ENCODE results near the gene RECQL5. TPM values are rescaled to one million over a fixed set of nuclear protein-coding genes. Genes with fewer than 3 reads are reported as not detected.

The RECQL5 gene
- polyA plus RNA-seq, 1 donor (not counting 4 experiments of a cell fraction or from before 2014, with no cell fraction given), result 11.9 TPM

- H3K4me1 ChIP-seq (ENCODE audit: control insufficient read depth, extremely low read depth, insufficient read depth, low read length), result peaks cover 86% of the 10 kb centered on the region
- peak overlapping the region; percentile 90 for H3K9ac ChIP-seq (ENCODE audit: control insufficient read depth, extremely low read depth, insufficient read depth, low read length)
- TF ChIP-seq EZH2 (IDR thresholded peaks at IDR 0.05; ENCODE audit: low read length) (no peak), CTCF (optimal IDR thresholded peaks at IDR 0.05 in 1 of 3, IDR thresholded peaks at IDR 0.05 in 1 of 3, conservative IDR thresholded peaks at IDR 0.05 in 1 of 3; ENCODE audit: extremely low read depth in 1 of 3, insufficient read depth in 2 of 3, low read length in 3 of 3) (no peak)
- FAIRE-seq (peak; percentile 97), DNase-seq (ENCODE audit: low read depth, low spot score) (no peak)
- dilution Hi-C loops (cut with MboI; ENCODE audit: extremely low pct_ligation_motif_present, low sequenced_read_pairs), result no loop called here
- H4K20me1 ChIP-seq (ENCODE audit: control insufficient read depth, extremely low read depth, insufficient read depth, low read length), result no peaks in the 10 kb centered on the region
- H3K27ac ChIP-seq (ENCODE audit: control insufficient read depth, insufficient read depth, low read length), result peak overlapping the region; percentile 99
- H3K27me3 ChIP-seq (ENCODE audit: control insufficient read depth, extremely low read depth, insufficient read depth, low read length), result no peaks in the 10 kb centered on the region
- H3K36me3 ChIP-seq (ENCODE audit: control insufficient read depth in 2 of 2, extremely low read depth in 1 of 2, insufficient read depth in 2 of 2, low read length in 2 of 2), result peaks cover 2 to 22% of the 10 kb centered on the region in 2 experiments
- H3K4me3 ChIP-seq (ENCODE audit: control insufficient read depth in 2 of 3, extremely low read depth in 1 of 3, insufficient read depth in 2 of 3, low read depth in 1 of 3, low read length in 3 of 3), result no peak overlapping the region
- no peak overlapping the region for H2AFZ ChIP-seq (ENCODE audit: control insufficient read depth, low read length)
- no peaks in the 10 kb centered on the region for H3K9me3 ChIP-seq (ENCODE audit: control insufficient read depth, low read depth, low read length)
- no peaks in the 10 kb centered on the region for H3K9me1 ChIP-seq (ENCODE audit: control insufficient read depth, extremely low read depth, insufficient read depth, low read length)
- H3K79me2 ChIP-seq (ENCODE audit: control insufficient read depth, insufficient read depth, low read length), result peaks cover 56% of the 10 kb centered on the region
- H3K4me2 ChIP-seq (ENCODE audit: control insufficient read depth, extremely low read depth, insufficient read depth, low read depth, low read length), result peak overlapping the region; percentile 85
Observed at GRCh38 chr17:75683583-75683982, 16.6 kb upstream of the RECQL5 start.

- no peaks in the 10 kb centered on the region for H3K9me3 ChIP-seq (ENCODE audit: control insufficient read depth, low read depth, low read length)
- H3K27ac ChIP-seq (ENCODE audit: control insufficient read depth, insufficient read depth, low read length), result peak overlapping the region; percentile 72
- H3K79me2 ChIP-seq (ENCODE audit: control insufficient read depth, insufficient read depth, low read length), result peaks cover 60% of the 10 kb centered on the region
- no peak overlapping the region for H2AFZ ChIP-seq (ENCODE audit: control insufficient read depth, low read length)
- dilution Hi-C loops (cut with MboI; ENCODE audit: extremely low pct_ligation_motif_present, low sequenced_read_pairs), result no loop called here
- no peak for TF ChIP-seq CTCF (optimal IDR thresholded peaks at IDR 0.05 in 1 of 3, IDR thresholded peaks at IDR 0.05 in 1 of 3, conservative IDR thresholded peaks at IDR 0.05 in 1 of 3; ENCODE audit: extremely low read depth in 1 of 3, insufficient read depth in 2 of 3, low read length in 3 of 3)
- TF ChIP-seq EZH2 (IDR thresholded peaks at IDR 0.05; ENCODE audit: low read length), result no peak
- peak overlapping the region; percentile 55 for H3K4me2 ChIP-seq (ENCODE audit: control insufficient read depth, extremely low read depth, insufficient read depth, low read depth, low read length)
- FAIRE-seq, result peak; percentile 95
- no peaks in the 10 kb centered on the region for H3K9me1 ChIP-seq (ENCODE audit: control insufficient read depth, extremely low read depth, insufficient read depth, low read length)
- no peaks in the 10 kb centered on the region for H4K20me1 ChIP-seq (ENCODE audit: control insufficient read depth, extremely low read depth, insufficient read depth, low read length)
- no peak overlapping the region for H3K4me3 ChIP-seq (ENCODE audit: control insufficient read depth in 2 of 3, extremely low read depth in 1 of 3, insufficient read depth in 2 of 3, low read depth in 1 of 3, low read length in 3 of 3)
- H3K27me3 ChIP-seq (ENCODE audit: control insufficient read depth, extremely low read depth, insufficient read depth, low read length), result no peaks in the 10 kb centered on the region
- peak overlapping the region; percentile 66 for H3K9ac ChIP-seq (ENCODE audit: control insufficient read depth, extremely low read depth, insufficient read depth, low read length)
- H3K36me3 ChIP-seq (ENCODE audit: control insufficient read depth in 2 of 2, extremely low read depth in 1 of 2, insufficient read depth in 2 of 2, low read length in 2 of 2), result peaks cover 5 to 17% of the 10 kb centered on the region in 2 experiments
- H3K4me1 ChIP-seq (ENCODE audit: control insufficient read depth, extremely low read depth, insufficient read depth, low read length), result peaks cover 63% of the 10 kb centered on the region
- DNase-seq (ENCODE audit: low read depth, low spot score), result no peak
Observed at GRCh38 chr17:75681289-75681688, 14.3 kb upstream of the RECQL5 start.
